ENCODE measurements around the gene SLC2A1. TPM values are rescaled to one million over a fixed set of nuclear protein-coding genes. Genes with fewer than 3 reads are reported as not detected.

SLC2A1 gene
- total RNA-seq, 1 donor from 2014 or later, result 506 TPM

DNA sequence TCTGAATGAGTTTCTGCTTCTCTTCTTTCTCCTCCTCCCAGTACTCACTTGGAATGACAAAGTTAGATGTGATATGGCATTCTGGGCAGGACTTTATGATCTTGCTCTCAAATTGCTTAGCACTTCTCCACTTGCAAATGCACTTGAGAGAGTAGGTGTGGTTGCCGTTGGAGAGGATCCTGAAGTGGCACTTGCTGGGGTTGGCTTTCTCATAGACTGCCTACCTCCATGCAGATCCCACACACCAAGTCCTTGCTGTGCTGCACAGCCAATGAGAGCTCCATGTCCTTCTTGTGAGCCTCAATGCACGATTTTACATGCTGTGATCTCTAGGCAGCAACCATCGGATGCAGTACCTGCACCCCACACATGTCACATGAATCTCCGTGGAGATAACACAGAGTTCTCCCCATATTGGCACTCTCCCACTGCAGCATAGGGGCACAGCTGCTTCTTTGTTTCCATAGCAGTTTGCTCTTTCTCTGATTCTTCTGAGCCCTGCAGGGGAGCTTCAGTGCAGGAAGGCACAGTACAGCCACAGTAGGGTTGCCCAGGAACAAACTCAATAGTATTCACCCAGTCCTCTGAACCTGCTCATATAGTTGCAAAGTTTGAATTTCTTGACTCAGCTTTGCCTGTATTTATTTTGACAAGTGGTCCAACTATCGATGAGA, 67.1 kb downstream of the SLC2A1 start:
- Mint-ChIP-seq H3K27ac (ENCODE audit: unreplicated experiment) (no peak overlapping the region), H3K4me1 (ENCODE audit: low read depth, unreplicated experiment) (no peaks in the 10 kb centered on the region), H3K36me3 (ENCODE audit: low read depth, unreplicated experiment) (peaks cover 3% of the 10 kb centered on the region), H3K9me3 (ENCODE audit: unreplicated experiment) (peaks cover 6% of the 10 kb centered on the region), H3K4me3 (ENCODE audit: unreplicated experiment) (no peak overlapping the region), H3K27me3 (ENCODE audit: low read depth, unreplicated experiment) (peaks cover 23% of the 10 kb centered on the region)
- Histone ChIP-seq H3K4me3 (ENCODE audit: insufficient read depth, low read depth, low read length) (no peak overlapping the region), H3K27me3 (ENCODE audit: insufficient read depth, low read length) (peaks cover 6% of the 10 kb centered on the region), H3K9me3 (ENCODE audit: insufficient read depth, low read depth, low read length) (no peaks in the 10 kb centered on the region), H3K27ac (ENCODE audit: low read depth, low read length) (no peak overlapping the region), H2AFZ (ENCODE audit: low read depth, low read length) (no peak overlapping the region), H4K20me1 (ENCODE audit: insufficient read depth, low read length) (no peaks in the 10 kb centered on the region), H3K36me3 (ENCODE audit: insufficient read depth, low read length) (no peaks in the 10 kb centered on the region), H3K9ac (ENCODE audit: low read length) (no peak overlapping the region), H3K79me2 (ENCODE audit: insufficient read depth, low read length) (no peaks in the 10 kb centered on the region), H3K4me1 (ENCODE audit: insufficient read depth, low read length) (no peaks in the 10 kb centered on the region), H3K4me2 (ENCODE audit: low read length) (no peak overlapping the region)
- TF ChIP-seq, protein P1, sequence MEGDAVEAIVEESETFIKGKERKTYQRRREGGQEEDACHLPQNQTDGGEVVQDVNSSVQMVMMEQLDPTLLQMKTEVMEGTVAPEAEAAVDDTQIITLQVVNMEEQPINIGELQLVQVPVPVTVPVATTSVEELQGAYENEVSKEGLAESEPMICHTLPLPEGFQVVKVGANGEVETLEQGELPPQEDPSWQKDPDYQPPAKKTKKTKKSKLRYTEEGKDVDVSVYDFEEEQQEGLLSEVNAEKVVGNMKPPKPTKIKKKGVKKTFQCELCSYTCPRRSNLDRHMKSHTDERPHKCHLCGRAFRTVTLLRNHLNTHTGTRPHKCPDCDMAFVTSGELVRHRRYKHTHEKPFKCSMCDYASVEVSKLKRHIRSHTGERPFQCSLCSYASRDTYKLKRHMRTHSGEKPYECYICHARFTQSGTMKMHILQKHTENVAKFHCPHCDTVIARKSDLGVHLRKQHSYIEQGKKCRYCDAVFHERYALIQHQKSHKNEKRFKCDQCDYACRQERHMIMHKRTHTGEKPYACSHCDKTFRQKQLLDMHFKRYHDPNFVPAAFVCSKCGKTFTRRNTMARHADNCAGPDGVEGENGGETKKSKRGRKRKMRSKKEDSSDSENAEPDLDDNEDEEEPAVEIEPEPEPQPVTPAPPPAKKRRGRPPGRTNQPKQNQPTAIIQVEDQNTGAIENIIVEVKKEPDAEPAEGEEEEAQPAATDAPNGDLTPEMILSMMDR (IDR thresholded peaks at IDR 0.05; ENCODE audit: insufficient read depth, low read depth, low read length), result no peak
- TF ChIP-seq EZH2 (IDR thresholded peaks at IDR 0.05; ENCODE audit: insufficient read depth, low read length), result no peak
- FAIRE-seq (no peak), DNase-seq (ENCODE audit: low read depth) (no peak)

DNA sequence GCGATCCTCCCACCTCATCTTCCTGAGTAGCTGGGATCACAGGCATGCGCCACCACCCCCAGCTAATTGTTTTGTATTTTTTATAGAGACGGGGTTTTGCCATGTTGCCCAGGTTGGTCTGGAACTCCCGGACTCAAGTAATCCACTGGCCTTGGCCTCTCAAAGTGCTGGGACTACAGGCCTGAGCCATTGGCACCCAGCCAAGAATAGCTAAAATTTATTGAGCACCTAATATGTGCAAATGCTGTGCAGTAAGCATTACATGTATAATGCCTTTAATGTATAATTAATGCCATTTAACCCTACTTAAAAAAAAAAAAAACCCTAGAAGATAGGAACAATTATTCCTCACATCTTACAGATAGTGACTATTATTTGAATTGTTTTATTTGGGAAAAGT, 69.4 kb downstream of the SLC2A1 start:
- H3K4me3 ChIP-seq (ENCODE audit: insufficient read depth, low read depth, low read length), result no peak overlapping the region
- Mint-ChIP-seq H3K4me1 (ENCODE audit: low read depth, unreplicated experiment) (no peaks in the 10 kb centered on the region), H3K36me3 (ENCODE audit: low read depth, unreplicated experiment) (peaks cover 1% of the 10 kb centered on the region), H3K9me3 (ENCODE audit: unreplicated experiment) (no peaks in the 10 kb centered on the region), H3K27ac (ENCODE audit: unreplicated experiment) (no peak overlapping the region), H3K4me3 (ENCODE audit: unreplicated experiment) (no peak overlapping the region), H3K27me3 (ENCODE audit: low read depth, unreplicated experiment) (peaks cover 21% of the 10 kb centered on the region)
- H3K27ac ChIP-seq (ENCODE audit: low read depth, low read length), result no peak overlapping the region
- H3K4me1 ChIP-seq (ENCODE audit: insufficient read depth, low read length), result no peaks in the 10 kb centered on the region
- TF ChIP-seq, protein P1 (IDR thresholded peaks at IDR 0.05; ENCODE audit: insufficient read depth, low read depth, low read length), result no peak
- no peak for TF ChIP-seq EZH2 (IDR thresholded peaks at IDR 0.05; ENCODE audit: insufficient read depth, low read length)
- H2AFZ ChIP-seq (ENCODE audit: low read depth, low read length), result no peak overlapping the region
- no peaks in the 10 kb centered on the region for H4K20me1 ChIP-seq (ENCODE audit: insufficient read depth, low read length)
- no peaks in the 10 kb centered on the region for H3K79me2 ChIP-seq (ENCODE audit: insufficient read depth, low read length)
- DNase-seq (ENCODE audit: low read depth) (no peak), FAIRE-seq (no peak)
- peaks cover 6% of the 10 kb centered on the region for H3K27me3 ChIP-seq (ENCODE audit: insufficient read depth, low read length)
- no peaks in the 10 kb centered on the region for H3K9me3 ChIP-seq (ENCODE audit: insufficient read depth, low read depth, low read length)
- no peak overlapping the region for H3K9ac ChIP-seq (ENCODE audit: low read length)
- no peak overlapping the region for H3K4me2 ChIP-seq (ENCODE audit: low read length)
- no peaks in the 10 kb centered on the region for H3K36me3 ChIP-seq (ENCODE audit: insufficient read depth, low read length)

DNA sequence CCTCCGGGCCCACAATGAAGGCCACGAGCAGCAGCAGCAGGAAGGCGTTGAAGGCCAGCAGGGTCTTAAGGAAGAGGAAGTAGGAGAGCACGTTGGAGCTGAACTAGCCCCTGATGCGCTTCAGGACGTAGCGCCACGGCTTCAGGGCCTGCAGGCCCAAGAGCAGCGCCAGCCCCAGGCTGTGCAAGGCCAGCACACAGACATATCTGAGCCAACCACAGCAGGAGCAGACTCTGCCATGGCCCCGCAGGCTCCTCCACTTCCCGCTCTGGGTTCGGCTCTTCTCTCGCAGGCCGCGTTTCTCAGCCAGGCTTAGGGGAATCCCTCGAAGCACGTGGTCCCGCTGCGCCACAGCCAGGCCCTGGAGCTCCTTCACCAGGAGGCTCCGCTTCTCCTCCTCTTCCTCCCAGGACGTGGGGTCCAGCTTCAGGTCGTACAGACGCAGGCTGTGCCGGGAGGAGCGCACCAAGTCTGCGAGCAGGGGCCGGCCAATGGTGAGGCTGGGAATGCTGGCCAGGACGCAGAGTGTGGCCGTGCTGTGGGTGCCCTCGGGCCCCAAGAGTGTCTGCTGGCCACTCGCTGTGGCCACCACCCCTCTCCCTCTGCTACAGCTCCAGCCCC, 70.5 kb downstream of the SLC2A1 start:
- FAIRE-seq, result no peak
- DNase-seq (ENCODE audit: low read depth), result no peak
- H3K27ac Mint-ChIP-seq (ENCODE audit: unreplicated experiment), result no peak overlapping the region

More for the DNA sequence above, 70.5 kb downstream of the SLC2A1 start:
- H4K20me1 ChIP-seq (ENCODE audit: insufficient read depth, low read length), result no peaks in the 10 kb centered on the region
- H3K9me3 Mint-ChIP-seq (ENCODE audit: unreplicated experiment), result no peaks in the 10 kb centered on the region
- TF ChIP-seq EZH2 (IDR thresholded peaks at IDR 0.05; ENCODE audit: insufficient read depth, low read length), result no peak
- TF ChIP-seq, protein P1 (IDR thresholded peaks at IDR 0.05; ENCODE audit: insufficient read depth, low read depth, low read length), result no peak
- H3K27me3 ChIP-seq (ENCODE audit: insufficient read depth, low read length), result peaks cover 6% of the 10 kb centered on the region
- H3K4me3 ChIP-seq (ENCODE audit: insufficient read depth, low read depth, low read length), result no peak overlapping the region
- H3K4me2 ChIP-seq (ENCODE audit: low read length), result no peak overlapping the region
- H3K9me3 ChIP-seq (ENCODE audit: insufficient read depth, low read depth, low read length), result no peaks in the 10 kb centered on the region
- H2AFZ ChIP-seq (ENCODE audit: low read depth, low read length), result no peak overlapping the region
- no peak overlapping the region for H3K27ac ChIP-seq (ENCODE audit: low read depth, low read length)
- no peak overlapping the region for H3K9ac ChIP-seq (ENCODE audit: low read length)
- H3K36me3 ChIP-seq (ENCODE audit: insufficient read depth, low read length), result no peaks in the 10 kb centered on the region
- H3K27me3 Mint-ChIP-seq (ENCODE audit: low read depth, unreplicated experiment), result peaks cover 21% of the 10 kb centered on the region
- no peaks in the 10 kb centered on the region for H3K4me1 ChIP-seq (ENCODE audit: insufficient read depth, low read length)
- peaks cover 1% of the 10 kb centered on the region for H3K36me3 Mint-ChIP-seq (ENCODE audit: low read depth, unreplicated experiment)
- H3K4me1 Mint-ChIP-seq (ENCODE audit: low read depth, unreplicated experiment), result no peaks in the 10 kb centered on the region
- no peaks in the 10 kb centered on the region for H3K79me2 ChIP-seq (ENCODE audit: insufficient read depth, low read length)
- H3K4me3 Mint-ChIP-seq (ENCODE audit: unreplicated experiment), result no peak overlapping the region
